Measurements from ENCODE around the gene BMP3.

DNA sequence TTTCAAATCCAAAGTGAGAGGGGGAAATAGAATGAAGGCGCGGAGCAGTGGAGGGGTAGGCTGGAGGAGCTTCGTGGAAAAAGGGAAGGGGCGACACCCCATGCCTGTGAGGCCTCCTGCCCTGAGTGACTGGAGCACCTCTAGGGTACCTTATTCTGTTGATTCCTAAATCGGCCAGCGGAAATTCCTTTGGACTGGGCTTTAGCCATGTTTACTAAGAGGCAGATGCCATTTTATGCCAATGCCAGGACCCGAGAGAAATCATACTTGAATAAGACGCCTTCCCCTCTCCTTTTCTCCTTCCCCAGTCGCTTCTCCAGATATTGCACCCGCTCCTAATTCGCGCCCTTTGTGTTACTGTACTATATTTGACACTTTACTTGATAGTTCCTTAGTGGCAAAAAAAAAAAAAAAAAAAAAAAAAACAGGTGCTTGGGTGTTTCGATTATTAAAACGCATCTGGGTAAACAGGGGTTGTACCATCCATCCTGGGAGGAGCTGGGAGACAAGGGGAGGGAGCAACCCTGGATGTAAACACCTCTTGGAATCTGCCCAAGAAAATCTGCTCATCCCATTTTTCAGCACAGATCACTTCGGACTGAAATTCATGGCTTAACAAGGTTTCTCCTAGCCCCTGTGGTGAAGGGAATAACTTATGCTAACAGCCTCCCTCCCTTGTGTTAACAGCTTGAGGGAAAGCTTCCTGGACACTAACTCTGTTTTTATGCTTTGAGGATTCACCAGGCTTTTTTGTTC, 1.5 kb downstream of the BMP3 start:
- TF ChIP-seq, protein P1, sequence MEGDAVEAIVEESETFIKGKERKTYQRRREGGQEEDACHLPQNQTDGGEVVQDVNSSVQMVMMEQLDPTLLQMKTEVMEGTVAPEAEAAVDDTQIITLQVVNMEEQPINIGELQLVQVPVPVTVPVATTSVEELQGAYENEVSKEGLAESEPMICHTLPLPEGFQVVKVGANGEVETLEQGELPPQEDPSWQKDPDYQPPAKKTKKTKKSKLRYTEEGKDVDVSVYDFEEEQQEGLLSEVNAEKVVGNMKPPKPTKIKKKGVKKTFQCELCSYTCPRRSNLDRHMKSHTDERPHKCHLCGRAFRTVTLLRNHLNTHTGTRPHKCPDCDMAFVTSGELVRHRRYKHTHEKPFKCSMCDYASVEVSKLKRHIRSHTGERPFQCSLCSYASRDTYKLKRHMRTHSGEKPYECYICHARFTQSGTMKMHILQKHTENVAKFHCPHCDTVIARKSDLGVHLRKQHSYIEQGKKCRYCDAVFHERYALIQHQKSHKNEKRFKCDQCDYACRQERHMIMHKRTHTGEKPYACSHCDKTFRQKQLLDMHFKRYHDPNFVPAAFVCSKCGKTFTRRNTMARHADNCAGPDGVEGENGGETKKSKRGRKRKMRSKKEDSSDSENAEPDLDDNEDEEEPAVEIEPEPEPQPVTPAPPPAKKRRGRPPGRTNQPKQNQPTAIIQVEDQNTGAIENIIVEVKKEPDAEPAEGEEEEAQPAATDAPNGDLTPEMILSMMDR (IDR thresholded peaks at IDR 0.05; ENCODE audit: low read depth, low read length, poor library complexity, severe bottlenecking), result no peak
- no peak for TF ChIP-seq EZH2phosphoT487 (IDR thresholded peaks at IDR 0.05; ENCODE audit: borderline replicate concordance, low read length)
